ENCODE results near the gene BLM. TPM values are rescaled to one million over a fixed set of nuclear protein-coding genes. Genes with fewer than 3 reads are reported as not detected.

BLM gene
- total and polyA plus RNA-seq, 2 of the 4 experiments (the other 2 are of a cell fraction) = 2.5 to 6.5 TPM

DNA sequence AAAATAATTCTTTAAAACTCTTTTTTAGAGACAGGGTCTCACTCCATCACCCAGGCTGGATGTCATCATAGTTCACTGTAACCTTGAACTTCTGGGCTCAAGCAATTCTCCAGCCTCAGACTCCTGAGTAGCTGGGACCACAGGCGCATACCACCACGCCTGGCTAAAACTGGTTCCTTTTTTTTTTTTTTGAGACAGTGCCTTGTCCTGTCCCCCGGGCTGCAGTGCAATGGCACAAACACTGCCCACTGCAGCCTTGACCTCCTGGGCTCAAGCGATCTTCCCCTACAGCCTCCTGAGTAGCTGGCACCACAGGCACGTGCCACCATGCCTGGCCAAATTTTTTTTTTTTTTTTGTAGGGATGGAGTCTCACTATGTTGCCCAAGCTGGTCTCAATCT, 127.5 kb downstream of the BLM start:
- no peak overlapping the region; the same call in 1 of the 2 replicates for H2BK20ac ChIP-seq (ENCODE audit: low read depth, low read length)
- CTCF ChIA-PET = interaction anchor here (0.6 to 1.0 kb wide), 3 partner anchors 11 to 1596 kb away, joined by 3 to 7 read pairs (median 6); no protein-coding TSS in a partner anchor
- dilution Hi-C loops (cut with HindIII; ENCODE audit: low sequenced_read_pairs, unreplicated experiment) (no loop called here), in situ Hi-C loops (cut with MboI; ENCODE audit: low sequenced_read_pairs) (no loop called here), intact Hi-C loops (cut with micrococcal nuclease) (no loop called here)
- TF ChIP-seq SMC3 (IDR thresholded peaks at IDR 0.05; ENCODE audit: low read depth, low read length) (no peak), CEBPB (IDR thresholded peaks at IDR 0.05; ENCODE audit: low read depth, low read length) (no peak), NFE2L2 (IDR thresholded peaks at IDR 0.05; ENCODE audit: low read depth, low read length) (no peak), CHD1 (IDR thresholded peaks at IDR 0.05; ENCODE audit: low read depth, low read length) (no peak), MAZ (IDR thresholded peaks at IDR 0.05; ENCODE audit: borderline replicate concordance, low read depth, low read length) (no peak), MAFK (IDR thresholded peaks at IDR 0.05; ENCODE audit: low read depth, low read length) (no peak), BHLHE40 (IDR thresholded peaks at IDR 0.05; ENCODE audit: low read depth, low read length) (no peak), RFX5 (IDR thresholded peaks at IDR 0.05; ENCODE audit: low read depth, low read length) (no peak), FOS (IDR thresholded peaks at IDR 0.05; ENCODE audit: low read depth, low read length) (no peak), RAD21 (IDR thresholded peaks at IDR 0.05; ENCODE audit: low read length) (no peak), MXI1 (IDR thresholded peaks at IDR 0.05; ENCODE audit: borderline replicate concordance, low read depth, low read length) (no peak), POLR2A (IDR thresholded peaks at IDR 0.05; ENCODE audit: low read depth, low read length) (no peak), RCOR1 (IDR thresholded peaks at IDR 0.05; ENCODE audit: insufficient replicate concordance, low read length) (no peak)
- TF ChIP-seq, protein P1, sequence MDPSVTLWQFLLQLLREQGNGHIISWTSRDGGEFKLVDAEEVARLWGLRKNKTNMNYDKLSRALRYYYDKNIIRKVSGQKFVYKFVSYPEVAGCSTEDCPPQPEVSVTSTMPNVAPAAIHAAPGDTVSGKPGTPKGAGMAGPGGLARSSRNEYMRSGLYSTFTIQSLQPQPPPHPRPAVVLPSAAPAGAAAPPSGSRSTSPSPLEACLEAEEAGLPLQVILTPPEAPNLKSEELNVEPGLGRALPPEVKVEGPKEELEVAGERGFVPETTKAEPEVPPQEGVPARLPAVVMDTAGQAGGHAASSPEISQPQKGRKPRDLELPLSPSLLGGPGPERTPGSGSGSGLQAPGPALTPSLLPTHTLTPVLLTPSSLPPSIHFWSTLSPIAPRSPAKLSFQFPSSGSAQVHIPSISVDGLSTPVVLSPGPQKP (IDR thresholded peaks at IDR 0.05; ENCODE audit: borderline replicate concordance, low read depth, low read length) = no peak
- TF ChIP-seq, protein P2, sequence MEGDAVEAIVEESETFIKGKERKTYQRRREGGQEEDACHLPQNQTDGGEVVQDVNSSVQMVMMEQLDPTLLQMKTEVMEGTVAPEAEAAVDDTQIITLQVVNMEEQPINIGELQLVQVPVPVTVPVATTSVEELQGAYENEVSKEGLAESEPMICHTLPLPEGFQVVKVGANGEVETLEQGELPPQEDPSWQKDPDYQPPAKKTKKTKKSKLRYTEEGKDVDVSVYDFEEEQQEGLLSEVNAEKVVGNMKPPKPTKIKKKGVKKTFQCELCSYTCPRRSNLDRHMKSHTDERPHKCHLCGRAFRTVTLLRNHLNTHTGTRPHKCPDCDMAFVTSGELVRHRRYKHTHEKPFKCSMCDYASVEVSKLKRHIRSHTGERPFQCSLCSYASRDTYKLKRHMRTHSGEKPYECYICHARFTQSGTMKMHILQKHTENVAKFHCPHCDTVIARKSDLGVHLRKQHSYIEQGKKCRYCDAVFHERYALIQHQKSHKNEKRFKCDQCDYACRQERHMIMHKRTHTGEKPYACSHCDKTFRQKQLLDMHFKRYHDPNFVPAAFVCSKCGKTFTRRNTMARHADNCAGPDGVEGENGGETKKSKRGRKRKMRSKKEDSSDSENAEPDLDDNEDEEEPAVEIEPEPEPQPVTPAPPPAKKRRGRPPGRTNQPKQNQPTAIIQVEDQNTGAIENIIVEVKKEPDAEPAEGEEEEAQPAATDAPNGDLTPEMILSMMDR (conservative IDR thresholded peaks at IDR 0.05; ENCODE audit: low read depth, low read length) = no peak
- TF ChIP-seq, protein P3, sequence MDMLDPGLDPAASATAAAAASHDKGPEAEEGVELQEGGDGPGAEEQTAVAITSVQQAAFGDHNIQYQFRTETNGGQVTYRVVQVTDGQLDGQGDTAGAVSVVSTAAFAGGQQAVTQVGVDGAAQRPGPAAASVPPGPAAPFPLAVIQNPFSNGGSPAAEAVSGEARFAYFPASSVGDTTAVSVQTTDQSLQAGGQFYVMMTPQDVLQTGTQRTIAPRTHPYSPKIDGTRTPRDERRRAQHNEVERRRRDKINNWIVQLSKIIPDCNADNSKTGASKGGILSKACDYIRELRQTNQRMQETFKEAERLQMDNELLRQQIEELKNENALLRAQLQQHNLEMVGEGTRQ (IDR thresholded peaks at IDR 0.05; ENCODE audit: low read depth, low read length) = no peak
- H3K79me1 ChIP-seq (ENCODE audit: low read depth in 1 of 2, low read length in 2 of 2) = no peaks in the 10 kb centered on the region
- peak overlapping the region; percentile 75 for H2AFZ ChIP-seq (replicated peaks; ENCODE audit: low read length, poor library complexity)
- DNase-seq = no peak
- 0 out of 2 replicates have a peak overlapping the region, but pooled peaks have one; percentile 14 for H2AK5ac ChIP-seq (ENCODE audit: low read depth, low read length)
- H3K27ac ChIP-seq (ENCODE audit: insufficient read depth, low read length) = peak overlapping the region; percentile 27; the same call in 1 of the 2 replicates
- H3K9ac ChIP-seq (ENCODE audit: low read depth, low read length) = no peak overlapping the region
- H3K18ac ChIP-seq (ENCODE audit: low read depth, low read length) = no peak overlapping the region
- H3K4me3 ChIP-seq (ENCODE audit: insufficient read depth, low read depth, low read length) = no peak overlapping the region
- H4K91ac ChIP-seq (ENCODE audit: insufficient read depth, low read depth, low read length) = no peak overlapping the region; the same call in 1 of the 2 replicates
- H2BK15ac ChIP-seq (ENCODE audit: low read depth, low read length) = no peak overlapping the region
- no TSS peak for BruUV-seq (replicated peaks)
- no peaks in the 10 kb centered on the region for H3K36me3 ChIP-seq (ENCODE audit: control insufficient read depth, insufficient read depth, low read length)
- POLR2A ChIA-PET (ENCODE audit: unreplicated experiment) = no interaction called here
- H2BK120ac ChIP-seq (ENCODE audit: low read depth, low read length) = no peak overlapping the region; the same call in 1 of the 2 replicates
- H3K4me1 ChIP-seq (ENCODE audit: control insufficient read depth, insufficient read depth, low read length) = peaks cover 7% of the 10 kb centered on the region
- H2AK9ac ChIP-seq (replicated peaks; ENCODE audit: low read depth, low read length, poor library complexity) = no peak overlapping the region
- no peak overlapping the region for H3K4me2 ChIP-seq (ENCODE audit: low read depth, low read length)
- H2BK5ac ChIP-seq (ENCODE audit: low read depth, low read length, poor library complexity, severe bottlenecking) = peak overlapping the region; percentile 29
- no peaks in the 10 kb centered on the region for H3K27me3 ChIP-seq (ENCODE audit: control insufficient read depth, insufficient read depth, low read length)
- no peaks in the 10 kb centered on the region for H4K20me1 ChIP-seq (ENCODE audit: insufficient read depth, low read length)
- no peak overlapping the region for H3K56ac ChIP-seq (ENCODE audit: extremely low read depth, insufficient read depth, low read length)
- peaks cover 6% of the 10 kb centered on the region; the same call in 1 of the 2 replicates for H3K9me1 ChIP-seq (ENCODE audit: insufficient read depth, low read length)
- no peak overlapping the region for H3K14ac ChIP-seq (replicated peaks; ENCODE audit: low read depth, low read length)
- H4K5ac ChIP-seq (ENCODE audit: low read depth, low read length) = no peak overlapping the region
- peak overlapping the region; percentile 57; the same call in 1 of the 2 replicates for H3K4ac ChIP-seq (ENCODE audit: low read depth, low read length)
- H4K8ac ChIP-seq (ENCODE audit: low read depth in 2 of 2, low read length in 2 of 2) = peak overlapping the region in 1 of 2 experiments; percentile 65; a peak in 2 of 4 replicates
- H3K23ac ChIP-seq (ENCODE audit: low read depth, low read length) = no peak overlapping the region
- no peaks in the 10 kb centered on the region for H3K9me3 ChIP-seq (ENCODE audit: control insufficient read depth, insufficient read depth, low read length)
- no peak for ATAC-seq (ENCODE audit: low read depth)
- WGBS, 2 experiments (ENCODE audit: extremely low coverage in 2 of 2, insufficient read length in 1 of 2) = no CpG with 5 or more reads among the region's 5 CpGs
